HEK293 (cell line): ENCODE data around the gene DNASE1.

Experiments used
- CTCF ChIA-PET: fragments of 350-600 bp; formaldehyde crosslinking; extraction: SDS; loops from one replicate; lab custom pipeline; 2021; ENCODE audit warnings: antibody characterized with exemption; lab: Yijun Ruan, JAX
- POLR2A ChIA-PET: fragments of 300-600 bp; formaldehyde crosslinking; extraction: SDS; loops from one replicate; lab custom pipeline; 2020; ENCODE audit warnings: antibody characterized with exemption, inconsistent platforms; lab: Yijun Ruan, JAX
- H3K27ac ChIP-seq: fragments of 200-500 bp; sonication (Bioruptor generic); 2 replicates; pipeline ENCODE4 v1.5.1; 2014; ENCODE audit warnings: low read depth, low read length, control low read depth, inconsistent platforms; ENCODE audit errors: extremely low read depth
- H3K36me3 ChIP-seq, 2 experiments: fragments of 200-500 bp in 1 of 2; sonication (Bioruptor generic) in 1 of 2; 1 replicate in 1 of 2; 2 replicates in 1 of 2; pipeline ENCODE4 v1.5.1; 2014 to 2017; ENCODE audit warnings: inconsistent platforms in 2 of 2, low read length in 2 of 2; ENCODE audit not compliant: control insufficient read depth in 2 of 2, insufficient read depth in 1 of 2
- H3K4me1 ChIP-seq: fragments of 200-500 bp; sonication (Bioruptor generic); 2 replicates; pipeline ENCODE4 v1.5.1; 2014; ENCODE audit warnings: mild to moderate bottlenecking, low read length, inconsistent platforms; ENCODE audit not compliant: control insufficient read depth, insufficient read depth
- H3K4me3 ChIP-seq: 2 replicates; pipeline ENCODE4 v1.5.1; 2011; ENCODE audit warnings: low read depth, mild to moderate bottlenecking, control low read depth, low read length, moderate library complexity
- H3K9me3 ChIP-seq: fragments of 200-500 bp; sonication (Bioruptor generic); 2 replicates; pipeline ENCODE4 v1.5.1; 2014; ENCODE audit warnings: low read depth, low read length, inconsistent platforms; ENCODE audit not compliant: control insufficient read depth, insufficient read depth
- BCL11A ChIP-seq: fragments of 450-650 bp; formaldehyde crosslinking; IDR thresholded peaks from 2 replicates; pipeline ENCODE4 v1.5.1; 2016; ENCODE audit warnings: low read depth, missing biosample characterization, missing genetic modification characterization
- FEZF1 ChIP-seq: fragments of 450-650 bp; formaldehyde crosslinking; IDR thresholded peaks from 2 replicates; pipeline ENCODE4 v1.5.1; 2016; ENCODE audit warnings: missing biosample characterization, missing genetic modification characterization
- GLI2 ChIP-seq: fragments of 450-650 bp; formaldehyde crosslinking; IDR thresholded peaks from 2 replicates; pipeline ENCODE4; 2017; ENCODE audit warnings: missing biosample characterization, missing genetic modification characterization, low read depth, borderline replicate concordance
- GLI4 ChIP-seq: fragments of 450-650 bp; formaldehyde crosslinking; IDR thresholded peaks from 2 replicates; pipeline ENCODE4 v1.5.1; 2016; ENCODE audit warnings: missing biosample characterization, missing genetic modification characterization
- KLF9 ChIP-seq: fragments of 450-650 bp; formaldehyde crosslinking; IDR thresholded peaks from 2 replicates; pipeline ENCODE4 v1.5.1; 2016; ENCODE audit warnings: missing biosample characterization, missing genetic modification characterization, low read depth
- OSR2 ChIP-seq: fragments of 450-650 bp; formaldehyde crosslinking; IDR thresholded peaks from 2 replicates; pipeline ENCODE4 v1.5.1; 2016; ENCODE audit warnings: missing biosample characterization, missing genetic modification characterization
- PRDM1 ChIP-seq: fragments of 450-650 bp; formaldehyde crosslinking; IDR thresholded peaks from 2 replicates; pipeline ENCODE4; 2016; ENCODE audit warnings: missing biosample characterization, missing genetic modification characterization
- TCF7L2 ChIP-seq: IDR thresholded peaks from 2 replicates; pipeline ENCODE4 v1.6.1; 2011; ENCODE audit warnings: low read depth, mild to moderate bottlenecking, inconsistent platforms, low read length, moderate library complexity, borderline replicate concordance
- ZBTB48 ChIP-seq: fragments of 450-650 bp; formaldehyde crosslinking; IDR thresholded peaks from 2 replicates; pipeline ENCODE4 v1.5.1; 2016; ENCODE audit warnings: missing biosample characterization, missing genetic modification characterization
- ZFP3 ChIP-seq: fragments of 450-650 bp; formaldehyde crosslinking; IDR thresholded peaks from 2 replicates; pipeline ENCODE4 v1.5.1; 2016; ENCODE audit warnings: low read depth, missing biosample characterization, missing genetic modification characterization
- ZNF10 ChIP-seq: fragments of 450-650 bp; formaldehyde crosslinking; IDR thresholded peaks from 2 replicates; pipeline ENCODE4 v1.5.1; 2017; ENCODE audit warnings: missing biosample characterization, missing genetic modification characterization
- ZNF114 ChIP-seq: fragments of 450-650 bp; formaldehyde crosslinking; IDR thresholded peaks from 2 replicates; pipeline ENCODE4 v1.5.0; 2017; ENCODE audit warnings: missing biosample characterization, missing genetic modification characterization
- ZNF138 ChIP-seq: fragments of 450-650 bp; formaldehyde crosslinking; IDR thresholded peaks from 2 replicates; pipeline ENCODE4 v1.5.1; 2016; ENCODE audit warnings: missing biosample characterization, missing genetic modification characterization, borderline replicate concordance
- ZNF157 ChIP-seq: fragments of 450-650 bp; formaldehyde crosslinking; IDR thresholded peaks from 2 replicates; pipeline ENCODE4 v1.5.1; 2016; ENCODE audit warnings: missing biosample characterization, missing genetic modification characterization
- ZNF274 ChIP-seq, 2 experiments: fragments of 200-500 bp in 1 of 2; fragments of 450-650 bp in 1 of 2; sonication (Bioruptor generic) in 1 of 2; formaldehyde crosslinking in 1 of 2; IDR thresholded peaks; 2 replicates each; pipeline versions ENCODE4 v1.5.1 to v1.6.1; 2014 to 2016; ENCODE audit warnings: borderline replicate concordance in 1 of 2, inconsistent platforms in 1 of 2, low read length in 1 of 2, missing biosample characterization in 1 of 2, missing genetic modification characterization in 1 of 2
- ZNF433 ChIP-seq: fragments of 450-650 bp; formaldehyde crosslinking; IDR thresholded peaks from 2 replicates; pipeline ENCODE4 v1.5.1; 2016; ENCODE audit warnings: missing biosample characterization, missing genetic modification characterization, low read depth
- ZNF449 ChIP-seq: fragments of 450-650 bp; formaldehyde crosslinking; IDR thresholded peaks from 2 replicates; pipeline ENCODE4 v1.5.1; 2017; ENCODE audit warnings: missing biosample characterization, mild to moderate bottlenecking, missing genetic modification characterization, moderate library complexity
- ZNF473 ChIP-seq: fragments of 450-650 bp; formaldehyde crosslinking; IDR thresholded peaks from 2 replicates; pipeline ENCODE4 v1.5.1; 2017; ENCODE audit warnings: missing biosample characterization, missing genetic modification characterization
- ZNF488 ChIP-seq: fragments of 450-650 bp; formaldehyde crosslinking; IDR thresholded peaks from 2 replicates; pipeline ENCODE4 v1.5.1; 2016; ENCODE audit warnings: missing biosample characterization, missing genetic modification characterization
- ZNF514 ChIP-seq: fragments of 450-650 bp; formaldehyde crosslinking; IDR thresholded peaks from 2 replicates; pipeline ENCODE4 v1.5.1; 2016; ENCODE audit warnings: missing biosample characterization, missing genetic modification characterization
- ZNF544 ChIP-seq: fragments of 450-650 bp; formaldehyde crosslinking; IDR thresholded peaks from 2 replicates; pipeline ENCODE4 v1.5.0; 2017; ENCODE audit warnings: missing biosample characterization, missing genetic modification characterization
- ZNF624 ChIP-seq: fragments of 450-650 bp; formaldehyde crosslinking; IDR thresholded peaks from 2 replicates; pipeline ENCODE4 v1.5.1; 2017; ENCODE audit warnings: missing biosample characterization, missing genetic modification characterization
- ZNF76 ChIP-seq: fragments of 450-650 bp; formaldehyde crosslinking; IDR thresholded peaks from 2 replicates; pipeline ENCODE4; 2016; ENCODE audit warnings: low read depth, missing biosample characterization, missing genetic modification characterization, borderline replicate concordance
- TF ChIP-seq, protein P1 (sequence below): fragments of 450-650 bp; formaldehyde crosslinking; IDR thresholded peaks from 2 replicates; pipeline ENCODE4 v1.5.1; 2016; ENCODE audit warnings: missing biosample characterization, missing genetic modification characterization, borderline replicate concordance
- TF ChIP-seq, protein P2 (sequence below): fragments of 450-650 bp; IDR thresholded peaks from 2 replicates; pipeline ENCODE4 v1.5.1; 2018; ENCODE audit warnings: missing biosample characterization, missing genetic modification characterization

The DNASE1 gene

GRCh38 chr16:3646348-3646920 lies 8.1 kb upstream of the DNASE1 start (continued):
- TF ChIP-seq ZNF76 (tag by site-specific recombination) (no peak), PRDM1 (tag by site-specific recombination) (no peak), FEZF1 (tag by site-specific recombination) (no peak), ZNF114 (tag by site-specific recombination) (no peak), ZNF10 (tag by site-specific recombination) (no peak; the same call in 1 of the 2 replicates), OSR2 (tag by site-specific recombination) (peak; percentile 73), KLF9 (no peak), ZBTB48 (tag by site-specific recombination) (peak; percentile 57; the same call in 1 of the 2 replicates), ZNF514 (tag by site-specific recombination) (no peak), ZNF157 (tag by site-specific recombination) (no peak), BCL11A (tag by site-specific recombination) (no peak), ZNF473 (no peak), ZNF544 (tag by site-specific recombination) (no peak), ZNF624 (no peak), ZNF138 (tag by site-specific recombination) (no peak), ZFP3 (tag by site-specific recombination) (no peak), GLI2 (tag by site-specific recombination) (no peak), ZNF433 (no peak)
- TF ChIP-seq, protein P1, sequence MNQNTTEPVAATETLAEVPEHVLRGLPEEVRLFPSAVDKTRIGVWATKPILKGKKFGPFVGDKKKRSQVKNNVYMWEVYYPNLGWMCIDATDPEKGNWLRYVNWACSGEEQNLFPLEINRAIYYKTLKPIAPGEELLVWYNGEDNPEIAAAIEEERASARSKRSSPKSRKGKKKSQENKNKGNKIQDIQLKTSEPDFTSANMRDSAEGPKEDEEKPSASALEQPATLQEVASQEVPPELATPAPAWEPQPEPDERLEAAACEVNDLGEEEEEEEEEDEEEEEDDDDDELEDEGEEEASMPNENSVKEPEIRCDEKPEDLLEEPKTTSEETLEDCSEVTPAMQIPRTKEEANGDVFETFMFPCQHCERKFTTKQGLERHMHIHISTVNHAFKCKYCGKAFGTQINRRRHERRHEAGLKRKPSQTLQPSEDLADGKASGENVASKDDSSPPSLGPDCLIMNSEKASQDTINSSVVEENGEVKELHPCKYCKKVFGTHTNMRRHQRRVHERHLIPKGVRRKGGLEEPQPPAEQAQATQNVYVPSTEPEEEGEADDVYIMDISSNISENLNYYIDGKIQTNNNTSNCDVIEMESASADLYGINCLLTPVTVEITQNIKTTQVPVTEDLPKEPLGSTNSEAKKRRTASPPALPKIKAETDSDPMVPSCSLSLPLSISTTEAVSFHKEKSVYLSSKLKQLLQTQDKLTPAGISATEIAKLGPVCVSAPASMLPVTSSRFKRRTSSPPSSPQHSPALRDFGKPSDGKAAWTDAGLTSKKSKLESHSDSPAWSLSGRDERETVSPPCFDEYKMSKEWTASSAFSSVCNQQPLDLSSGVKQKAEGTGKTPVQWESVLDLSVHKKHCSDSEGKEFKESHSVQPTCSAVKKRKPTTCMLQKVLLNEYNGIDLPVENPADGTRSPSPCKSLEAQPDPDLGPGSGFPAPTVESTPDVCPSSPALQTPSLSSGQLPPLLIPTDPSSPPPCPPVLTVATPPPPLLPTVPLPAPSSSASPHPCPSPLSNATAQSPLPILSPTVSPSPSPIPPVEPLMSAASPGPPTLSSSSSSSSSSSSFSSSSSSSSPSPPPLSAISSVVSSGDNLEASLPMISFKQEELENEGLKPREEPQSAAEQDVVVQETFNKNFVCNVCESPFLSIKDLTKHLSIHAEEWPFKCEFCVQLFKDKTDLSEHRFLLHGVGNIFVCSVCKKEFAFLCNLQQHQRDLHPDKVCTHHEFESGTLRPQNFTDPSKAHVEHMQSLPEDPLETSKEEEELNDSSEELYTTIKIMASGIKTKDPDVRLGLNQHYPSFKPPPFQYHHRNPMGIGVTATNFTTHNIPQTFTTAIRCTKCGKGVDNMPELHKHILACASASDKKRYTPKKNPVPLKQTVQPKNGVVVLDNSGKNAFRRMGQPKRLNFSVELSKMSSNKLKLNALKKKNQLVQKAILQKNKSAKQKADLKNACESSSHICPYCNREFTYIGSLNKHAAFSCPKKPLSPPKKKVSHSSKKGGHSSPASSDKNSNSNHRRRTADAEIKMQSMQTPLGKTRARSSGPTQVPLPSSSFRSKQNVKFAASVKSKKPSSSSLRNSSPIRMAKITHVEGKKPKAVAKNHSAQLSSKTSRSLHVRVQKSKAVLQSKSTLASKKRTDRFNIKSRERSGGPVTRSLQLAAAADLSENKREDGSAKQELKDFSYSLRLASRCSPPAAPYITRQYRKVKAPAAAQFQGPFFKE (tag by site-specific recombination) = no peak
- TF ChIP-seq, protein P2, sequence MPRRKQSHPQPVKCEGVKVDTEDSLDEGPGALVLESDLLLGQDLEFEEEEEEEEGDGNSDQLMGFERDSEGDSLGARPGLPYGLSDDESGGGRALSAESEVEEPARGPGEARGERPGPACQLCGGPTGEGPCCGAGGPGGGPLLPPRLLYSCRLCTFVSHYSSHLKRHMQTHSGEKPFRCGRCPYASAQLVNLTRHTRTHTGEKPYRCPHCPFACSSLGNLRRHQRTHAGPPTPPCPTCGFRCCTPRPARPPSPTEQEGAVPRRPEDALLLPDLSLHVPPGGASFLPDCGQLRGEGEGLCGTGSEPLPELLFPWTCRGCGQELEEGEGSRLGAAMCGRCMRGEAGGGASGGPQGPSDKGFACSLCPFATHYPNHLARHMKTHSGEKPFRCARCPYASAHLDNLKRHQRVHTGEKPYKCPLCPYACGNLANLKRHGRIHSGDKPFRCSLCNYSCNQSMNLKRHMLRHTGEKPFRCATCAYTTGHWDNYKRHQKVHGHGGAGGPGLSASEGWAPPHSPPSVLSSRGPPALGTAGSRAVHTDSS (tag by site-specific recombination) = no peak
- TF ChIP-seq, all 188 proteins: peak for 21

DNA sequence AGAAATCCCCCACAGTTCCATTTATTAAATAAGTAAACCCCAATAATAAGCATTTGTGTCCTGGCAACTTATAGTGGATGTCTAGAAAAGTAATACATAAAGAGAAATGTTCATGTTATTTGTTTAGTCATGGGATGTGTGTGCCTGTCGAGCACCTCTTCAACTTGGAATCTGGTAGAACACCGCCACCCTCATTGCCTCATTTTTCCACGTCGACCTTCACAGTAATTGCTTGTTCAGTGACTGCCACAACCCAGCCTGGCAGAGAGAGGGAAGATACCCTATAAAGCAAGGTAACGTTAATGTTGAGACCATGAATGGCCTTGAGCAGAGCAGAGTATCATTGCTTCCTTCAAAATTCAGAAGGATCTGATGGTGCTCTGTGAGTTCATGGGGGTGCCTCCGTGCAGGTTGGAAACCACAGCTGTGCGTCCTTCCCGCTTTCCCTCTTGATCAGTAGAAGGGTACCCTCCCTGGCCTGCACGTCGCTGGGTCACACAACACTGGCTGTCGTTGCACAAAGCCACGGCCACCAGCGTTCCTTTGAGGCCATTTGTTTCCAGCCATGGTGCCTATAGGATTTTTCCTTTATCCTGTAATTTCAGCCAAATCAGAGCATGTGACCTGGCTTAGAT lies 3.7 kb upstream of the DNASE1 start:
- ChIA-PET CTCF (interaction anchor here (0.6 kb wide), 1 partner anchor 710 kb away, joined by 3 read pairs; no protein-coding TSS in a partner anchor), POLR2A (no interaction called here)
- Histone ChIP-seq H3K9me3 (no peaks in the 10 kb centered on the region), H3K36me3 (peaks cover 0 to 41% of the 10 kb centered on the region in 2 experiments; a peak in 2 of 3 replicates), H3K4me1 (peaks cover 11% of the 10 kb centered on the region), H3K27ac (no peak overlapping the region), H3K4me3 (no peak overlapping the region)
- TF ChIP-seq ZNF449 (no peak), GLI4 (tag by site-specific recombination) (no peak), TCF7L2 (no peak), ZNF274 (IDR thresholded peaks at IDR 0.05; ENCODE audit: low read length) (no peak), ZNF274 (tag by site-specific recombination; IDR thresholded peaks at IDR 0.05; ENCODE audit: borderline replicate concordance) (no peak), ZNF488 (tag by site-specific recombination) (no peak)
- TF ChIP-seq, protein P2 (tag by site-specific recombination) = no peak
